Measurements from ENCODE around the gene FAM9A.

DNA sequence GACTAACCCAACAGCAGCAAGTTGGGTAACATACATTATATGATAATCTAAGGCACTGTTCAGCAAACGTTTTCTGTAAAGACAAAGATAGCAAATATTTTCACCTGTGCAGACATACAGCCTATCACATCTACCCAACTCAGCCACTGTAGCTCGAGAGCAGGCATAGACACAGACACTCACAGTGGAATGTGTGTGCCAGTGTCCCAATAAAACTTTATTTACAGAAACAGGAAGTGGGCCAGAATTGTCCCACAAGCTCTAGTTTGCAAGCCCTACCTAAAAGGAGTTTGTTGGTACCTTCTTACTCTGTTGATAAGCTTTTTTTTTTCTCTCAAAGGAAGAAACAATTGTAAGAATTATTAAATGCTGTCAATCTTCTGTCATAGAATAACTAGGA lies 11.9 kb upstream of the FAM9A start:
- no peak for TF ChIP-seq GATA2 (IDR thresholded peaks at IDR 0.05; ENCODE audit: low read depth, low read length)
- TF ChIP-seq GATA3 (IDR thresholded peaks at IDR 0.05; ENCODE audit: low read depth, low read length): no peak

Data from SH-SY5Y (cell line).